Transverse colon (tissue), 3 donors: ENCODE results near the gene ASB4.

Experiments used
- CTCF ChIP-seq, 5 experiments: fragments of 200-600 bp in 3 of 5; fragments of 450-650 bp in 2 of 5; sonication (generic) in 3 of 5; IDR thresholded peaks; 1 replicate in 2 of 5; 2 replicates in 3 of 5; pipeline ENCODE4 v1.5.1; 2016 to 2017; ENCODE audit warnings: antibody characterized with exemption in 5 of 5, inconsistent platforms in 3 of 5, mild to moderate bottlenecking in 2 of 5, moderate library complexity in 1 of 5
- POLR2A ChIP-seq: fragments of 450-650 bp; IDR thresholded peaks from one replicate; pipeline ENCODE4 v1.6.1; 2016; ENCODE audit warnings: antibody characterized with exemption, mild to moderate bottlenecking, moderate library complexity

- TF ChIP-seq CTCF (IDR thresholded peaks at IDR 0.05): no peak
- TF ChIP-seq POLR2A: no peak
Measured at GRCh38 chr7:95553939-95554338, 68.2 kb downstream of the ASB4 start.
